Measurements from ENCODE around the gene SHKBP1.

SHKBP1 gene

DNA sequence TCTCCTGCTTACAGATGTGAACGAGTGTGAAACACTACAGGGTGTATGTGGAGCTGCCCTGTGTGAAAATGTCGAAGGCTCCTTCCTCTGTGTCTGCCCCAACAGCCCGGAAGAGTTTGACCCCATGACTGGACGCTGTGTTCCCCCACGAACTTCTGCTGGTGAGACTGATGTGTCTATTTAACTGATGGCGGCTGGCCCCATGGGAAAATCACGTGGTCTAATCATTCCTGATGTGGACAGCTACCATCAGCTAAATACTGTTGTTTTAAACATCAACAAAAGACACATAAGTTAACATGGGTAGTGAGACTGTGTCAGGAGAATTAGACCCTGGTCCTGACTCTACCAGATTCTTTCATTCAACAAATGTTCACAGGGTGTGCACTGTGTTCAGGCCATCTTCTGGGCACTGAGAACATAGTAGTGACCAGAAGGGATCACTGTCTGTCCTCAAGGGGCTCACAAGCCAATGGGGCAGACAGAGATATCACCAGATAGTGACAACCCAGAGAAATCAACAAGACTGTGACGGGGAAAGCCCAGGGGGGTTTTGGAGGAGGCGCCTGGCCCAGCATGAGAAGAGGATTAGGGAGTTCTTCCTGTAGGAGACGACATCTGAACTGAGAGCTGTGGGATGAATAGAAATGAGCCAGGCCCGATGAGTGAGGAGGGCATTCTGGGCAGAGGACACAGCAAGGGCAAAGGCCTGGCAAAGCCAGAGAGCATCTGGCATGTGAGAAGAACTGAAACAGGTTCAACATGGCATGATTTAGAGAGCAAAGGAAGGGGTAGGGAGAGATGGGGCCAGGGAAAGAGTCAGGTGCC is 42.9 kb downstream of the SHKBP1 start:
- H3K23ac ChIP-seq (ENCODE audit: low read length in 2 of 2): no peak overlapping the region
- no peak overlapping the region for H2AFZ ChIP-seq (ENCODE audit: low read depth, low read length)
- H2BK15ac ChIP-seq (ENCODE audit: low read depth, poor library complexity, severe bottlenecking): no peak overlapping the region
- H3K4ac ChIP-seq (ENCODE audit: low read depth in 1 of 2, low read length in 2 of 2): no peak overlapping the region
- no peak overlapping the region for H4K8ac ChIP-seq (ENCODE audit: low read length)
- no peak for DNase-seq
- H3K36me3 ChIP-seq (ENCODE audit: control insufficient read depth in 1 of 2, insufficient read depth in 2 of 2, low read depth in 1 of 2, low read length in 2 of 2): peaks cover 30 to 32% of the 10 kb centered on the region in 2 experiments
- 82% methylated on average over 9 of the region's 11 CpGs for WGBS
- H3K14ac ChIP-seq (ENCODE audit: low read length in 2 of 2): no peak overlapping the region
- no peak overlapping the region for H2AK5ac ChIP-seq (ENCODE audit: low read length, severe bottlenecking)
- H3K4me1 ChIP-seq (ENCODE audit: control insufficient read depth, insufficient read depth, low read depth, low read length): peaks cover 18% of the 10 kb centered on the region
- no peak overlapping the region for H2BK120ac ChIP-seq (ENCODE audit: low read depth, low read length)
- peaks cover 5% of the 10 kb centered on the region for H3K79me1 ChIP-seq (replicated peaks; ENCODE audit: low read length, poor library complexity, severe bottlenecking)
- no peaks in the 10 kb centered on the region for H3K9me3 ChIP-seq (ENCODE audit: control insufficient read depth, low read length)
- H3K18ac ChIP-seq (ENCODE audit: low read depth in 1 of 2, low read length in 2 of 2): no peak overlapping the region
- no peak overlapping the region for H2BK5ac ChIP-seq (ENCODE audit: low read depth, low read length, poor library complexity, severe bottlenecking)
- no peak overlapping the region for H2BK12ac ChIP-seq (ENCODE audit: low read length in 2 of 2)
- H3K9ac ChIP-seq (ENCODE audit: low read length): no peak overlapping the region
- no peak overlapping the region for H3K4me3 ChIP-seq (ENCODE audit: insufficient read depth in 1 of 2, low read depth in 1 of 2, low read length in 2 of 2)
- no peak overlapping the region for H4K91ac ChIP-seq (ENCODE audit: low read length)
- H3K27me3 ChIP-seq (ENCODE audit: control insufficient read depth in 1 of 2, insufficient read depth in 1 of 2, low read length in 2 of 2): no peaks in the 10 kb centered on the region
- H3K4me2 ChIP-seq (ENCODE audit: low read length, poor library complexity, severe bottlenecking): no peak overlapping the region
- H3K27ac ChIP-seq (ENCODE audit: low read length, poor library complexity, severe bottlenecking): no peak overlapping the region

DNA sequence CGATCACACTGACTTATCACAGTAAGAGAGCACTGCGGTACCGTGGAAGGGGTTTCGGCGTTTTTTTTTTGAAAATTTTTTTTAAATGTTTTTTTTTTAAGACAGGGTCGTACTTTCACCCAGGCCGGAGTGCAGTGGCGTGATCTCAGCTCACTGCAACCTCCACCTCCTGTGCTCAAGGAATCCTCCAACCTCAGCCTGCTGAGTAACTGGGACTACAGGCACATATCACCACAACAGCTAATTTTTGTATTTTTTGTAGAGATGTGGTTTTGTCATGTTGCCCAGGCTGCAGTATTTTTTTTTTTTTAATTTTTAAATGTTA is 43.5 kb downstream of the SHKBP1 start:
- 90% methylated on average over 6 of the region's 8 CpGs for WGBS

DNA sequence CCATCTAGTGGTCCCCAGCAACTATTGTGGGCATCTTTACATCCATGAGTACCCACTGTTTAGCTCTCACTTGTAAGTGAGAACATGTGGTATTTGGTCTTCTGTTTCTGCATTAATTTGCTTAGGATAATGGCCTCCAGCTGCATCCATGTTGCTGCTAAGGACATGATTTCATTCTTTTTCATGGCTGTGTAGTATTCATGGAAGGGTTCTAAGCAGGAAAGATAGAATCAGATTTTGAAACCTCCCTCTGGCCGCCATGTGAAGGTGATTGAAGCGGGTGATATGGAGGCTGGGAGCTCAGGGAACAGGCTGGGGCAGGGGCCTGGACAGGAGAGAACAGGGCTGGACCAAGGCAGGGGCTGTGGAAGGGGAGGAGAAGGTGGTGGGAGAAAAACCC is 44.6 kb downstream of the SHKBP1 start:
- H3K4ac ChIP-seq (ENCODE audit: low read depth in 1 of 2, low read length in 2 of 2): no peak overlapping the region
- no peak overlapping the region for H3K9ac ChIP-seq (ENCODE audit: low read length)
- no peak overlapping the region for H2BK12ac ChIP-seq (ENCODE audit: low read length in 2 of 2)
- no peak overlapping the region for H2AK5ac ChIP-seq (ENCODE audit: low read length, severe bottlenecking)
- no peak overlapping the region for H2BK5ac ChIP-seq (ENCODE audit: low read depth, low read length, poor library complexity, severe bottlenecking)
- H2AFZ ChIP-seq (ENCODE audit: low read depth, low read length): no peak overlapping the region
- no peak overlapping the region for H3K27ac ChIP-seq (ENCODE audit: low read length, poor library complexity, severe bottlenecking)
- DNase-seq: no peak
- no peak overlapping the region for H2BK15ac ChIP-seq (ENCODE audit: low read depth, poor library complexity, severe bottlenecking)
- H3K36me3 ChIP-seq (ENCODE audit: control insufficient read depth in 1 of 2, insufficient read depth in 2 of 2, low read depth in 1 of 2, low read length in 2 of 2): peaks cover 41 to 42% of the 10 kb centered on the region in 2 experiments
- no peak overlapping the region for H3K4me3 ChIP-seq (ENCODE audit: insufficient read depth in 1 of 2, low read depth in 1 of 2, low read length in 2 of 2)
- H4K91ac ChIP-seq (ENCODE audit: low read length): no peak overlapping the region
- H3K23ac ChIP-seq (ENCODE audit: low read length in 2 of 2): no peak overlapping the region
- 95% methylated on average over 2 of the region's 2 CpGs for WGBS
- H3K79me1 ChIP-seq (replicated peaks; ENCODE audit: low read length, poor library complexity, severe bottlenecking): peaks cover 5% of the 10 kb centered on the region
- peaks cover 19% of the 10 kb centered on the region for H3K4me1 ChIP-seq (ENCODE audit: control insufficient read depth, insufficient read depth, low read depth, low read length)
- H2BK120ac ChIP-seq (ENCODE audit: low read depth, low read length): no peak overlapping the region
- no peaks in the 10 kb centered on the region for H3K27me3 ChIP-seq (ENCODE audit: control insufficient read depth in 1 of 2, insufficient read depth in 1 of 2, low read length in 2 of 2)
- no peak overlapping the region for H3K4me2 ChIP-seq (ENCODE audit: low read length, poor library complexity, severe bottlenecking)
- no peak overlapping the region for H3K14ac ChIP-seq (ENCODE audit: low read length in 2 of 2)
- H3K9me3 ChIP-seq (ENCODE audit: control insufficient read depth, low read length): no peaks in the 10 kb centered on the region
- no peak overlapping the region for H4K8ac ChIP-seq (ENCODE audit: low read length)
- H3K18ac ChIP-seq (ENCODE audit: low read depth in 1 of 2, low read length in 2 of 2): no peak overlapping the region

More for the DNA sequence above, 43.5 kb downstream of the SHKBP1 start:
- no peak overlapping the region for H2AK5ac ChIP-seq (ENCODE audit: low read length, severe bottlenecking)
- peaks cover 5% of the 10 kb centered on the region for H3K79me1 ChIP-seq (replicated peaks; ENCODE audit: low read length, poor library complexity, severe bottlenecking)
- H2AFZ ChIP-seq (ENCODE audit: low read depth, low read length): no peak overlapping the region
- no peak overlapping the region for H3K27ac ChIP-seq (ENCODE audit: low read length, poor library complexity, severe bottlenecking)
- peaks cover 18% of the 10 kb centered on the region for H3K4me1 ChIP-seq (ENCODE audit: control insufficient read depth, insufficient read depth, low read depth, low read length)
- no peak overlapping the region for H3K23ac ChIP-seq (ENCODE audit: low read length in 2 of 2)
- H4K91ac ChIP-seq (ENCODE audit: low read length): no peak overlapping the region
- H4K8ac ChIP-seq (ENCODE audit: low read length): no peak overlapping the region
- no peak overlapping the region for H3K4ac ChIP-seq (ENCODE audit: low read depth in 1 of 2, low read length in 2 of 2)
- H2BK12ac ChIP-seq (ENCODE audit: low read length in 2 of 2): no peak overlapping the region
- no peak overlapping the region for H3K4me2 ChIP-seq (ENCODE audit: low read length, poor library complexity, severe bottlenecking)
- no peak for DNase-seq
- H3K4me3 ChIP-seq (ENCODE audit: insufficient read depth in 1 of 2, low read depth in 1 of 2, low read length in 2 of 2): no peak overlapping the region
- H3K27me3 ChIP-seq (ENCODE audit: control insufficient read depth in 1 of 2, insufficient read depth in 1 of 2, low read length in 2 of 2): no peaks in the 10 kb centered on the region
- H2BK15ac ChIP-seq (ENCODE audit: low read depth, poor library complexity, severe bottlenecking): no peak overlapping the region
- H3K9ac ChIP-seq (ENCODE audit: low read length): no peak overlapping the region
- no peak overlapping the region for H3K14ac ChIP-seq (ENCODE audit: low read length in 2 of 2)
- peaks cover 30 to 32% of the 10 kb centered on the region in 2 experiments for H3K36me3 ChIP-seq (ENCODE audit: control insufficient read depth in 1 of 2, insufficient read depth in 2 of 2, low read depth in 1 of 2, low read length in 2 of 2)
- no peak overlapping the region for H2BK120ac ChIP-seq (ENCODE audit: low read depth, low read length)
- no peak overlapping the region for H2BK5ac ChIP-seq (ENCODE audit: low read depth, low read length, poor library complexity, severe bottlenecking)
- H3K9me3 ChIP-seq (ENCODE audit: control insufficient read depth, low read length): no peaks in the 10 kb centered on the region
- no peak overlapping the region for H3K18ac ChIP-seq (ENCODE audit: low read depth in 1 of 2, low read length in 2 of 2)

DNA sequence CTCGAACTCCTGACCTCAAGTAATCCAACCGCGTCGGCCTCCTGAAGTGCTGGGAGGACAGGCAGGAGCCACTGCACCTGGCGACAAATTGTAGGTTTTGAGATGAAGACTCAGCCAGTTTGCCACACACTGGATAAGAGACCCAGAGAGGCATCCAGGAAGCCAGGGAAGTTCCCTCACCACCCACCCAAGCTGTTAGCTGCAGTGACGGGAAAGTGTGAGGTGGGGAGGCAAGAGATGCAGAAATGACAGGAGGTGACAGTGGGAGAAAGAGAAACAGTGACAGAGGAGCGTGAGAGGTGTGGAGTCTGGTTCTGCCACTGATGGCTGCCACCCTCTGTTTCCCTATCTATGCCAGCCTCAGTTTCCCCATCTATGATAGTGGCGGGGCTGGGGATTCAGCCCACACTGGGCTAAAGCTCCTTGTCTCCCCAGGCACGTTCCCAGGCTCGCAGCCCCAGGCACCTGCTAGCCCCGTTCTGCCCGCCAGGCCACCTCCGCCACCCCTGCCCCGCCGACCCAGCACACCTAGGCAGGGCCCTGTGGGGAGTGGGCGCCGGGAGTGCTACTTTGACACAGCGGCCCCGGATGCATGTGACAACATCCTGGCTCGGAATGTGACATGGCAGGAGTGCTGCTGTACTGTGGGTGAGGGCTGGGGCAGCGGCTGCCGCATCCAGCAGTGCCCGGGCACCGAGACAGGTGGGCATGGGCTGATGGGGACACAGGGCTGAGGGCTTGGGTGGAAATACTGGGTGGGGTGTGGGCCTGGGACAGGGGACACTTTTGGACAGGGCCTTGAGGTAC is 45.5 kb downstream of the SHKBP1 start:
- H3K4me1 ChIP-seq (ENCODE audit: control insufficient read depth, insufficient read depth, low read depth, low read length): peaks cover 19% of the 10 kb centered on the region
- no peak overlapping the region for H3K14ac ChIP-seq (ENCODE audit: low read length in 2 of 2)
- H3K23ac ChIP-seq (ENCODE audit: low read length in 2 of 2): no peak overlapping the region
- H3K4ac ChIP-seq (ENCODE audit: low read depth in 1 of 2, low read length in 2 of 2): no peak overlapping the region
- 95% methylated on average over 23 of the region's 24 CpGs for WGBS
- H3K18ac ChIP-seq (ENCODE audit: low read depth in 1 of 2, low read length in 2 of 2): no peak overlapping the region
- H2AFZ ChIP-seq (ENCODE audit: low read depth, low read length): no peak overlapping the region
- H3K4me3 ChIP-seq (ENCODE audit: insufficient read depth in 1 of 2, low read depth in 1 of 2, low read length in 2 of 2): no peak overlapping the region
- H2BK12ac ChIP-seq (ENCODE audit: low read length in 2 of 2): no peak overlapping the region
- H3K9ac ChIP-seq (ENCODE audit: low read length): no peak overlapping the region
- no peaks in the 10 kb centered on the region for H3K9me3 ChIP-seq (ENCODE audit: control insufficient read depth, low read length)
- H3K4me2 ChIP-seq (ENCODE audit: low read length, poor library complexity, severe bottlenecking): no peak overlapping the region
- H2BK120ac ChIP-seq (ENCODE audit: low read depth, low read length): no peak overlapping the region
- H2AK5ac ChIP-seq (ENCODE audit: low read length, severe bottlenecking): no peak overlapping the region
- H3K36me3 ChIP-seq (ENCODE audit: control insufficient read depth in 1 of 2, insufficient read depth in 2 of 2, low read depth in 1 of 2, low read length in 2 of 2): peaks cover 44% of the 10 kb centered on the region in 2 experiments
- no peak overlapping the region for H3K27ac ChIP-seq (ENCODE audit: low read length, poor library complexity, severe bottlenecking)
- H2BK15ac ChIP-seq (ENCODE audit: low read depth, poor library complexity, severe bottlenecking): no peak overlapping the region
- H3K27me3 ChIP-seq (ENCODE audit: control insufficient read depth in 1 of 2, insufficient read depth in 1 of 2, low read length in 2 of 2): no peaks in the 10 kb centered on the region
- no peak overlapping the region for H4K8ac ChIP-seq (ENCODE audit: low read length)
- no peak overlapping the region for H4K91ac ChIP-seq (ENCODE audit: low read length)
- H3K79me1 ChIP-seq (replicated peaks; ENCODE audit: low read length, poor library complexity, severe bottlenecking): peaks cover 2% of the 10 kb centered on the region
- no peak overlapping the region for H2BK5ac ChIP-seq (ENCODE audit: low read depth, low read length, poor library complexity, severe bottlenecking)
- no peak for DNase-seq

Data from mesenchymal stem cell (in vitro differentiated cells and primary cell).